H1 (cell line): Measurements from ENCODE around the gene EDEM2. TPM values are rescaled to one million over a fixed set of nuclear protein-coding genes. Genes with fewer than 3 reads are reported as not detected.

Experiments
- CTCF ChIA-PET: fragments of 300-600 bp; sonication (Branson Sonifier 250); formaldehyde crosslinking; loops from one replicate; lab custom pipeline; 2021; ENCODE audit not compliant: partially characterized antibody; lab: Charles Lee
- POLR2A ChIA-PET: fragments of 300-600 bp; sonication (Branson Sonifier 250); formaldehyde crosslinking; loops from one replicate; lab custom pipeline; 2021; ENCODE audit warnings: inconsistent platforms; ENCODE audit not compliant: partially characterized antibody; lab: Charles Lee
- DNase-seq, 2 experiments: peaks; one replicate each; pipeline versions ENCODE4 v3.0.0 to v3.0.0-alpha.2; 2010 to 2022; ENCODE audit warnings: low spot score in 2 of 2, low read depth in 1 of 2, mixed read lengths in 1 of 2
- FAIRE-seq: peaks from 2 replicates; lab custom pipeline; 2011; peaks lifted over from hg19 to GRCh38; lab: Jason Lieb, UNC
- H2AFZ ChIP-seq: 2 replicates; pipeline ENCODE4 v1.8.1; 2012; ENCODE audit warnings: low read length, inconsistent platforms
- H2AK5ac ChIP-seq: 2 replicates; pipeline ENCODE4 v1.6.1; 2013; ENCODE audit warnings: low read depth, low read length
- H2BK120ac ChIP-seq: replicated peaks from 2 replicates; pipeline ENCODE3; 2013; ENCODE audit warnings: low read depth, low read length, inconsistent platforms
- H2BK12ac ChIP-seq: 2 replicates; pipeline ENCODE4 v1.6.1; 2013; ENCODE audit warnings: low read depth, low read length
- H2BK15ac ChIP-seq: 2 replicates; pipeline ENCODE4 v1.6.1; 2013; ENCODE audit warnings: low read length
- H2BK20ac ChIP-seq: 2 replicates; pipeline ENCODE4 v1.6.1; 2013; ENCODE audit warnings: low read length
- H2BK5ac ChIP-seq: 2 replicates; pipeline ENCODE4 v1.6.1; 2013; ENCODE audit warnings: low read depth, low read length
- H3K14ac ChIP-seq: 2 replicates; pipeline ENCODE4 v1.6.1; 2013; ENCODE audit warnings: inconsistent platforms; ENCODE audit not compliant: insufficient read length
- H3K18ac ChIP-seq: 2 replicates; pipeline ENCODE4 v1.6.1; 2013; ENCODE audit warnings: low read length; ENCODE audit errors: extremely low read depth
- H3K23ac ChIP-seq: 2 replicates; pipeline ENCODE4 v1.6.1; 2013; ENCODE audit warnings: inconsistent platforms; ENCODE audit not compliant: insufficient read length
- H3K23me2 ChIP-seq: 2 replicates; pipeline ENCODE4 v1.6.1; 2013; ENCODE audit warnings: low read depth, low read length
- H3K27ac ChIP-seq: 2 replicates; pipeline ENCODE4 v1.6.1; 2011; ENCODE audit warnings: low read depth, low read length, inconsistent platforms
- H3K27me3 ChIP-seq, 4 experiments: replicated peaks in 1 of 4; 1 replicate in 1 of 4; 2 replicates in 3 of 4; pipeline versions ENCODE4 v1.6.1 to v1.8.1; 2011 to 2013; ENCODE audit warnings: low read length in 3 of 4, mild to moderate bottlenecking in 3 of 4, inconsistent platforms in 2 of 4, mixed read lengths in 2 of 4, moderate library complexity in 1 of 4; ENCODE audit not compliant: control insufficient read depth in 3 of 4, insufficient read depth in 3 of 4; ENCODE audit errors: extremely low read depth in 1 of 4
- H3K36me3 ChIP-seq, 4 experiments: 2 replicates each; pipeline versions ENCODE4 v1.6.1 to v1.8.1; 2011 to 2013; ENCODE audit warnings: mild to moderate bottlenecking in 4 of 4, low read length in 3 of 4, moderate library complexity in 2 of 4, control low read depth in 1 of 4, inconsistent platforms in 1 of 4; ENCODE audit not compliant: insufficient read depth in 4 of 4, control insufficient read depth in 2 of 4
- H3K4ac ChIP-seq: replicated peaks from 2 replicates; pipeline ENCODE3; 2013; ENCODE audit warnings: low read length, low read depth, mixed read lengths, inconsistent platforms; ENCODE audit not compliant: insufficient read length
- H3K4me1 ChIP-seq, 4 experiments: replicated peaks in 1 of 4; 1 replicate in 1 of 4; 2 replicates in 3 of 4; pipeline versions ENCODE4 v1.6.1 to v1.8.1; 2011 to 2013; ENCODE audit warnings: low read length in 3 of 4, inconsistent platforms in 2 of 4, mixed read lengths in 1 of 4; ENCODE audit not compliant: insufficient read depth in 4 of 4, control insufficient read depth in 3 of 4
- H3K4me2 ChIP-seq, 2 experiments: 2 replicates each; pipeline versions ENCODE4 v1.6.1 to v1.8.1; 2011 to 2013; ENCODE audit warnings: low read depth in 2 of 2, low read length in 2 of 2, control low read depth in 1 of 2, inconsistent platforms in 1 of 2, mild to moderate bottlenecking in 1 of 2; ENCODE audit not compliant: insufficient read depth in 1 of 2
- H3K4me3 ChIP-seq, 4 experiments: fragments of 200-600, 300-600 bp in 1 of 4; sonication (generic), shearing (Covaris generic), sonication (Bioruptor Twin) in 1 of 4; 2 replicates each; pipeline versions ENCODE4 v1.5.1 to v1.8.1; 2011 to 2016; ENCODE audit warnings: low read length in 4 of 4, low read depth in 3 of 4, control low read depth in 2 of 4, inconsistent platforms in 2 of 4, mild to moderate bottlenecking in 2 of 4, mixed read lengths in 1 of 4, moderate library complexity in 1 of 4; ENCODE audit not compliant: insufficient read depth in 2 of 4; ENCODE audit errors: extremely low read depth in 1 of 4
- H3K56ac ChIP-seq: replicated peaks from 2 replicates; pipeline ENCODE3; 2013; ENCODE audit warnings: low read depth, mild to moderate bottlenecking, mixed read lengths, low read length, inconsistent platforms; ENCODE audit not compliant: insufficient read length
- H3K79me1 ChIP-seq: 2 replicates; pipeline ENCODE4 v1.6.1; 2013; ENCODE audit warnings: low read depth, low read length, control low read depth
- H3K79me2 ChIP-seq, 2 experiments: 2 replicates each; pipeline versions ENCODE4 v1.6.1 to v1.8.1; 2012 to 2013; ENCODE audit warnings: low read length in 2 of 2, mild to moderate bottlenecking in 2 of 2, inconsistent platforms in 1 of 2; ENCODE audit not compliant: insufficient read depth in 2 of 2, control insufficient read depth in 1 of 2
- H3K9ac ChIP-seq, 4 experiments: replicated peaks in 1 of 4; 1 replicate in 1 of 4; 2 replicates in 3 of 4; pipeline versions ENCODE4 v1.6.1 to v1.8.1; 2011 to 2013; ENCODE audit warnings: low read depth in 3 of 4, low read length in 3 of 4, control low read depth in 2 of 4, mild to moderate bottlenecking in 2 of 4, moderate library complexity in 2 of 4, inconsistent platforms in 1 of 4; ENCODE audit errors: extremely low read depth in 1 of 4
- H3K9me3 ChIP-seq, 2 experiments: 2 replicates each; pipeline versions ENCODE4 v1.6.1 to v1.8.1; 2012 to 2013; ENCODE audit warnings: mild to moderate bottlenecking in 2 of 2, moderate library complexity in 2 of 2, control low read depth in 1 of 2, inconsistent platforms in 1 of 2, low read depth in 1 of 2, low read length in 1 of 2, mixed read lengths in 1 of 2; ENCODE audit not compliant: insufficient read depth in 2 of 2
- H4K20me1 ChIP-seq, 2 experiments: replicated peaks in 1 of 2; 2 replicates each; pipeline versions ENCODE3 to v1.8.1; 2011 to 2013; ENCODE audit warnings: inconsistent platforms in 2 of 2, low read length in 2 of 2, mild to moderate bottlenecking in 1 of 2; ENCODE audit not compliant: insufficient read depth in 2 of 2, control insufficient read depth in 1 of 2
- H4K5ac ChIP-seq: 2 replicates; pipeline ENCODE4 v1.6.1; 2013; ENCODE audit warnings: low read length, low read depth, mixed read lengths, inconsistent platforms; ENCODE audit not compliant: insufficient read length
- H4K8ac ChIP-seq: 2 replicates; pipeline ENCODE4 v1.8.0; 2013; ENCODE audit warnings: mild to moderate bottlenecking, moderate library complexity, low read length, inconsistent platforms; ENCODE audit not compliant: insufficient read depth; ENCODE audit errors: extremely low read depth
- H4K91ac ChIP-seq: replicated peaks from 2 replicates; pipeline ENCODE3; 2013; ENCODE audit warnings: low read length, mixed read lengths, inconsistent platforms; ENCODE audit not compliant: insufficient read length
- ASH2L ChIP-seq: fragments of 200-600, 300-600 bp; sonication (generic); IDR thresholded peaks from one replicate; pipeline ENCODE4 v1.7.1; 2017; ENCODE audit warnings: low read length
- BACH1 ChIP-seq: IDR thresholded peaks from 2 replicates; pipeline ENCODE4 v1.6.1; 2012; ENCODE audit warnings: low read length, improper control_type of control experiment
- BRCA1 ChIP-seq: IDR thresholded peaks from 2 replicates; pipeline ENCODE4 v1.6.1; 2012; ENCODE audit warnings: low read depth, low read length, improper control_type of control experiment
- CTCF ChIP-seq, 3 experiments: IDR thresholded peaks; 1 replicate in 2 of 3; 2 replicates in 1 of 3; pipeline versions ENCODE4 v1.5.1 to v1.6.1; 2011; ENCODE audit warnings: low read length in 3 of 3, mild to moderate bottlenecking in 3 of 3, inconsistent platforms in 2 of 3, low read depth in 1 of 3, moderate library complexity in 1 of 3; ENCODE audit not compliant: insufficient read depth in 1 of 3; ENCODE audit errors: control extremely low read depth in 1 of 3
- EGR1 ChIP-seq: IDR thresholded peaks from 2 replicates; pipeline ENCODE4 v1.6.1; 2011; ENCODE audit warnings: low read depth, low read length, borderline replicate concordance
- EP300 ChIP-seq, 2 experiments: IDR thresholded peaks; 1 replicate in 1 of 2; 2 replicates in 1 of 2; pipeline ENCODE4 v1.6.1; 2011 to 2012; ENCODE audit warnings: low read depth in 2 of 2, low read length in 2 of 2, mild to moderate bottlenecking in 2 of 2, borderline replicate concordance in 1 of 2, inconsistent platforms in 1 of 2, moderate library complexity in 1 of 2
- GTF2F1 ChIP-seq: IDR thresholded peaks from 2 replicates; pipeline ENCODE4 v1.6.1; 2012; ENCODE audit warnings: low read depth, low read length, improper control_type of control experiment, borderline replicate concordance
- KDM4A ChIP-seq: IDR thresholded peaks from one replicate; pipeline ENCODE4 v1.7.1; 2012; ENCODE audit warnings: low read depth, mild to moderate bottlenecking, moderate library complexity, low read length, inconsistent platforms; ENCODE audit not compliant: severe bottlenecking
- NRF1 ChIP-seq: IDR thresholded peaks from 2 replicates; pipeline ENCODE4 v1.6.1; 2011; ENCODE audit warnings: mild to moderate bottlenecking, low read depth, low read length, improper control_type of control experiment
- POLR2A ChIP-seq, 2 experiments: IDR thresholded peaks; 1 replicate in 1 of 2; 2 replicates in 1 of 2; pipeline ENCODE4 v1.6.1; 2011; ENCODE audit warnings: low read depth in 2 of 2, low read length in 2 of 2, mild to moderate bottlenecking in 2 of 2; ENCODE audit errors: control extremely low read depth in 1 of 2
- SIX5 ChIP-seq: IDR thresholded peaks from 2 replicates; pipeline ENCODE4 v1.6.1; 2011; ENCODE audit warnings: mild to moderate bottlenecking, low read depth, low read length
- SP4 ChIP-seq: IDR thresholded peaks from 2 replicates; pipeline ENCODE4 v1.6.1; 2012; ENCODE audit warnings: low read length, inconsistent platforms
- SRF ChIP-seq: IDR thresholded peaks from 2 replicates; pipeline ENCODE4 v1.6.1; 2011; ENCODE audit warnings: mild to moderate bottlenecking, low read depth, low read length, moderate library complexity
- TEAD4 ChIP-seq: IDR thresholded peaks from 2 replicates; pipeline ENCODE4 v1.6.1; 2012; ENCODE audit warnings: low read depth, low read length, inconsistent platforms, mixed read lengths
- WGBS, 2 experiments: shearing (Covaris generic) in 1 of 2; methylation state at CpG; one replicate each; pipeline versions ENCODE4 v1.1.6 to v1.1.7; 2013 to 2015; ENCODE audit warnings: low lambda C conversion rate in 2 of 2, mixed read lengths in 2 of 2, inconsistent platforms in 1 of 2, low coverage in 1 of 2, missing lambda C conversion rate in 1 of 2; ENCODE audit not compliant: insufficient replicate concordance in 2 of 2, insufficient coverage in 1 of 2, insufficient read length in 1 of 2; ENCODE audit errors: extremely low coverage in 1 of 2, missing lambda C conversion rate in 1 of 2; 5-methylcytosine and 5-hydroxymethylcytosine counted together
- polyA plus RNA-seq, 7 experiments: library from polyadenylated mRNA; depleted of rRNA in 3 of 7; stranded (reverse) in 5 of 7; unstranded in 2 of 7; fragments of >200 nt in 5 of 7; fragments of 200-250 nt in 2 of 7; gene quantifications; 1 replicate in 5 of 7; 2 replicates in 1 of 7; 4 replicates in 1 of 7; pipeline versions ENCODE4 v1.2.1 to v1.2.3, GENCODE V29; 2011 to 2013; ENCODE audit warnings: missing spikeins in 2 of 7, mixed read lengths in 2 of 7
- total RNA-seq: library from RNA; stranded (reverse); fragmentation: NEBNext Ultra II Directional; extraction: Animal tissue kit (Norgen Biotek cat#: 25700); gene quantifications from 2 replicates; pipeline ENCODE4 v1.2.1, GENCODE V29; 2021

EDEM2 gene
- total and polyA plus RNA-seq, 2 of the 8 experiments (the other 6 are each of a cell fraction or from before 2014, with no cell fraction given), result 15.2 to 19.6 TPM

GRCh38 chr20:35129647-35130069 lies 17.5 kb downstream of the EDEM2 start:
- CTCF ChIA-PET, result no interaction called here
- no peak for DNase-seq
- TF ChIP-seq POLR2A (IDR thresholded peaks at IDR 0.05; ENCODE audit: control extremely low read depth in 1 of 2, low read depth in 2 of 2, low read length in 2 of 2) (no peak), NRF1 (no peak), CTCF (IDR thresholded peaks at IDR 0.05; ENCODE audit: control extremely low read depth in 1 of 3, insufficient read depth in 1 of 3, low read depth in 1 of 3, low read length in 3 of 3) (no peak), SIX5 (no peak), BACH1 (no peak), EGR1 (no peak), EP300 (IDR thresholded peaks at IDR 0.05; ENCODE audit: borderline replicate concordance in 1 of 2, low read depth in 2 of 2, low read length in 2 of 2) (no peak), TEAD4 (no peak), BRCA1 (no peak), SP4 (no peak), SRF (no peak), ASH2L (no peak), GTF2F1 (no peak), KDM4A (no peak)

More at GRCh38 chr20:35129647-35130069, 17.5 kb downstream of the EDEM2 start:
- no peaks in the 10 kb centered on the region for H3K4me1 ChIP-seq
- no peaks in the 10 kb centered on the region for H3K27me3 ChIP-seq
- no peak overlapping the region for H4K8ac ChIP-seq
- H2BK12ac ChIP-seq, result no peak overlapping the region
- no peak overlapping the region for H2AK5ac ChIP-seq
- H3K27ac ChIP-seq, result no peak overlapping the region
- H3K18ac ChIP-seq, result no peak overlapping the region
- WGBS, 2 experiments, result 94% methylated on average over 2 of the region's 2 CpGs; no CpG with 5 or more reads in 1 of the 2 experiments
- H2BK120ac ChIP-seq, result no peak overlapping the region
- no peak overlapping the region for H4K5ac ChIP-seq
- no peaks in the 10 kb centered on the region for H3K9me3 ChIP-seq
- H4K20me1 ChIP-seq, result no peaks in the 10 kb centered on the region
- H3K23ac ChIP-seq, result no peak overlapping the region
- H2BK5ac ChIP-seq, result no peak overlapping the region
- no peak for FAIRE-seq
- no peaks in the 10 kb centered on the region for H3K23me2 ChIP-seq
- H3K56ac ChIP-seq, result no peak overlapping the region
- H3K4ac ChIP-seq, result no peak overlapping the region
- H3K79me2 ChIP-seq, result no peaks in the 10 kb centered on the region
- no peak overlapping the region for H2BK20ac ChIP-seq
- no peak overlapping the region for H4K91ac ChIP-seq
- POLR2A ChIA-PET, result no interaction called here
- no peak overlapping the region for H3K4me2 ChIP-seq
- H3K9ac ChIP-seq, result no peak overlapping the region
- H3K79me1 ChIP-seq, result no peaks in the 10 kb centered on the region
- no peak overlapping the region for H3K4me3 ChIP-seq
- H2BK15ac ChIP-seq, result no peak overlapping the region
- H3K36me3 ChIP-seq, result peaks cover 8 to 56% (median 28%) of the 10 kb centered on the region in 4 experiments; a peak in 7 of 8 replicates
- no peak overlapping the region for H3K14ac ChIP-seq
- no peak overlapping the region for H2AFZ ChIP-seq
